HEK293T (cell line): Measurements from ENCODE around the gene PEX14.

Source experiments
- CTCF ChIA-PET: fragments of 350-600 bp; formaldehyde crosslinking; extraction: SDS; loops from one replicate; lab custom pipeline; 2021; ENCODE audit warnings: antibody characterized with exemption, inconsistent platforms; lab: Yijun Ruan, JAX
- POLR2A ChIA-PET: fragments of 350-600 bp; formaldehyde crosslinking; extraction: SDS; loops from one replicate; lab custom pipeline; 2020; ENCODE audit warnings: antibody characterized with exemption, inconsistent platforms; lab: Yijun Ruan, JAX
- DNase-seq: peaks from one replicate; pipeline ENCODE4 v3.0.0; 2012; ENCODE audit warnings: mixed read lengths; ENCODE audit errors: extremely low spot score
- ARNT ChIP-seq: fragments of 450-650 bp; IDR thresholded peaks from 2 replicates; pipeline ENCODE4 v1.6.1; 2017; ENCODE audit warnings: mild to moderate bottlenecking
- BHLHE40 ChIP-seq: fragments of 450-650 bp; IDR thresholded peaks from 2 replicates; pipeline ENCODE4 v1.6.1; 2016; ENCODE audit warnings: mild to moderate bottlenecking, moderate library complexity, borderline replicate concordance
- CTBP1 ChIP-seq: fragments of 450-650 bp; IDR thresholded peaks from 2 replicates; pipeline ENCODE4 v1.6.1; 2016; ENCODE audit warnings: borderline replicate concordance
- ELF4 ChIP-seq: fragments of 450-650 bp; IDR thresholded peaks from 2 replicates; pipeline ENCODE4 v1.6.1; 2017; ENCODE audit warnings: antibody characterized with exemption
- FOXA1 ChIP-seq: fragments of 450-650 bp; IDR thresholded peaks from 2 replicates; pipeline ENCODE4 v1.6.1; 2016; ENCODE audit warnings: mild to moderate bottlenecking
- FOXK2 ChIP-seq: fragments of 450-650 bp; IDR thresholded peaks from 2 replicates; pipeline ENCODE4 v1.6.1; 2016; ENCODE audit warnings: mild to moderate bottlenecking
- FOXM1 ChIP-seq: fragments of 450-650 bp; IDR thresholded peaks from 2 replicates; pipeline ENCODE4 v1.6.1; 2017; ENCODE audit warnings: mild to moderate bottlenecking, borderline replicate concordance
- HDGF ChIP-seq: fragments of 450-650 bp; IDR thresholded peaks from 2 replicates; pipeline ENCODE4 v1.6.1; 2017; ENCODE audit warnings: antibody characterized with exemption, borderline replicate concordance
- L3MBTL2 ChIP-seq: fragments of 450-650 bp; conservative IDR thresholded peaks from 2 replicates; pipeline ENCODE4 v1.6.1; 2016; ENCODE audit warnings: mild to moderate bottlenecking
- LEF1 ChIP-seq: fragments of 450-650 bp; IDR thresholded peaks from 2 replicates; pipeline ENCODE4 v1.6.1; 2017; ENCODE audit warnings: mild to moderate bottlenecking, borderline replicate concordance
- NFRKB ChIP-seq: fragments of 450-650 bp; IDR thresholded peaks from 2 replicates; pipeline ENCODE4 v1.6.1; 2016; ENCODE audit warnings: mild to moderate bottlenecking, moderate library complexity
- PKNOX1 ChIP-seq: fragments of 450-650 bp; IDR thresholded peaks from 2 replicates; pipeline ENCODE4 v1.6.1; 2016
- SP1 ChIP-seq: fragments of 450-650 bp; IDR thresholded peaks from 2 replicates; pipeline ENCODE4 v1.6.1; 2017
- SUZ12 ChIP-seq: fragments of 450-650 bp; IDR thresholded peaks from 2 replicates; pipeline ENCODE4 v1.6.1; 2016; ENCODE audit warnings: mild to moderate bottlenecking
- TARDBP ChIP-seq: fragments of 450-650 bp; IDR thresholded peaks from 2 replicates; pipeline ENCODE4 v1.6.1; 2016
- ZNF384 ChIP-seq: fragments of 450-650 bp; IDR thresholded peaks from 2 replicates; pipeline ENCODE4 v1.6.1; 2016

Gene PEX14

GRCh38 chr1:10494754-10495474, 20.2 kb downstream of the PEX14 start:
- ChIA-PET CTCF (interaction anchor here (0.9 to 5.9 kb wide), 8 partner anchors 9 to 437 kb away, joined by 3 to 32 read pairs (median 6); partner anchors contain the start of gene CENPS), POLR2A (interaction anchor here (0.7 to 3.8 kb wide), 3 partner anchors 23 to 285 kb away, joined by 3 to 26 read pairs (median 3); partner anchors contain the start of genes CENPS, DFFA and KIF1B)

GRCh38 chr1:10495475-10495817, 20.7 kb downstream of the PEX14 start:
- ChIA-PET CTCF (interaction anchor here (2.3 to 5.9 kb wide), 4 partner anchors 8 to 66 kb away, joined by 9 to 32 read pairs (median 16); partner anchors contain the start of gene CENPS), POLR2A (interaction anchor here (3.8 kb wide), 1 partner anchor 66 kb away, joined by 26 read pairs; the partner anchor contains the start of gene CENPS)
- no peak for DNase-seq
- TF ChIP-seq L3MBTL2 (no peak), FOXA1 (no peak), NFRKB (no peak), PKNOX1 (no peak), ARNT (no peak), ELF4 (no peak), SP1 (no peak), TARDBP (no peak), LEF1 (no peak), ZNF384 (no peak), FOXK2 (no peak)

More at GRCh38 chr1:10494754-10495474, 20.2 kb downstream of the PEX14 start:
- peak; percentile 84 for DNase-seq
- no peak for TF ChIP-seq ELF4

- DNase-seq = no peak
- CTCF ChIA-PET = interaction anchor here (4.6 to 5.9 kb wide), 2 partner anchors 11 to 66 kb away, joined by 15 to 32 read pairs; partner anchors contain the start of gene CENPS
- POLR2A ChIA-PET = interaction anchor here (3.8 kb wide), 1 partner anchor 66 kb away, joined by 26 read pairs; the partner anchor contains the start of gene CENPS
- TF ChIP-seq ZNF384 (no peak), LEF1 (no peak), SP1 (no peak), FOXA1 (no peak), BHLHE40 (no peak), NFRKB (no peak), TARDBP (no peak), ELF4 (no peak), L3MBTL2 (no peak), SUZ12 (no peak), CTBP1 (no peak), FOXM1 (no peak), PKNOX1 (no peak), FOXK2 (no peak), ARNT (no peak), HDGF (no peak)
Measured at GRCh38 chr1:10495952-10496351, 21.2 kb downstream of the PEX14 start.

GRCh38 chr1:10497109-10497508, 22.4 kb downstream of the PEX14 start:
- POLR2A ChIA-PET = interaction anchor here (3.8 kb wide), 1 partner anchor 67 kb away, joined by 26 read pairs; the partner anchor contains the start of gene CENPS
- TF ChIP-seq NFRKB = no peak
- TF ChIP-seq PKNOX1 = no peak
- TF ChIP-seq TARDBP = no peak
- TF ChIP-seq SP1 = no peak
- TF ChIP-seq L3MBTL2 = no peak
- no peak for DNase-seq
- CTCF ChIA-PET = interaction anchor here (1.2 to 4.6 kb wide), 2 partner anchors 9 to 67 kb away, joined by 4 to 15 read pairs; partner anchors contain the start of gene CENPS

GRCh38 chr1:10498231-10498630, 23.5 kb downstream of the PEX14 start:
- no peak for DNase-seq
- ChIA-PET CTCF (interaction anchor here (1.0 to 2.2 kb wide), 3 partner anchors 10 to 68 kb away, joined by 4 to 19 read pairs (median 5); partner anchors contain the start of gene CENPS), POLR2A (no interaction called here)
- TF ChIP-seq NFRKB = no peak
- no peak for TF ChIP-seq ZNF384
- TF ChIP-seq ELF4 = no peak
- TF ChIP-seq SUZ12 = no peak
- no peak for TF ChIP-seq SP1
- TF ChIP-seq ARNT = no peak
- no peak for TF ChIP-seq LEF1
- no peak for TF ChIP-seq TARDBP
- TF ChIP-seq FOXM1 = no peak
- TF ChIP-seq PKNOX1 = no peak
- no peak for TF ChIP-seq HDGF
- TF ChIP-seq BHLHE40 = no peak
- no peak for TF ChIP-seq FOXK2
- no peak for TF ChIP-seq FOXA1
- no peak for TF ChIP-seq CTBP1
- TF ChIP-seq L3MBTL2 = no peak
